CD8-positive, alpha-beta memory T cell (primary cell): Measurements from ENCODE around the gene EEF1AKMT3. TPM values are rescaled to one million over a fixed set of nuclear protein-coding genes. Genes with fewer than 3 reads are reported as not detected.

Source experiments
- CTCF ChIA-PET: fragments of 350-600 bp; sonication (Branson Sonifier 250); formaldehyde crosslinking; loops from one replicate; lab custom pipeline; 2021; ENCODE audit warnings: antibody characterized with exemption; lab: Charles Lee
- POLR2A ChIA-PET: fragments of 350-600 bp; sonication (Branson Sonifier 250); formaldehyde crosslinking; loops from one replicate; lab custom pipeline; 2021; ENCODE audit warnings: antibody characterized with exemption; lab: Charles Lee
- DNase-seq, 5 donors: peaks; one replicate each; pipeline versions ENCODE4 v3.0.0 to v3.0.0-alpha.2; 2020 to 2022; ENCODE audit warnings: mixed read lengths in 1 of 5
- H3K27ac ChIP-seq: one replicate; pipeline ENCODE4 v1.7.0; 2013; ENCODE audit warnings: low read depth, mild to moderate bottlenecking, low read length, moderate library complexity
- H3K27me3 ChIP-seq: 2 replicates; pipeline ENCODE4 v1.7.0; 2013; ENCODE audit warnings: low read length, mild to moderate bottlenecking; ENCODE audit not compliant: insufficient read depth, poor library complexity, severe bottlenecking
- H3K36me3 ChIP-seq: 2 replicates; pipeline ENCODE4 v1.7.0; 2013; ENCODE audit warnings: mild to moderate bottlenecking, low read length, moderate library complexity; ENCODE audit not compliant: insufficient read depth
- H3K4me1 ChIP-seq: 2 replicates; pipeline ENCODE4 v1.7.0; 2013; ENCODE audit warnings: mild to moderate bottlenecking, low read length, moderate library complexity; ENCODE audit not compliant: insufficient read depth
- H3K4me3 ChIP-seq: 2 replicates; pipeline ENCODE4 v1.7.0; 2013; ENCODE audit warnings: mild to moderate bottlenecking, low read length
- H3K9me3 ChIP-seq: 2 replicates; pipeline ENCODE4 v1.7.0; 2013; ENCODE audit warnings: mild to moderate bottlenecking, low read length
- H3K27ac Mint-ChIP-seq, 8 donors: one replicate each; pipeline ENCODE4 v1.8.0; 2020 to 2021; ENCODE audit warnings: mixed read lengths in 8 of 8, mild to moderate bottlenecking in 6 of 8, inconsistent platforms in 3 of 8, moderate library complexity in 3 of 8
- H3K27me3 Mint-ChIP-seq, 2 donors: one replicate each; pipeline ENCODE4 v1.8.0; 2020 to 2021; ENCODE audit warnings: mixed read lengths in 2 of 2, mild to moderate bottlenecking in 1 of 2, moderate library complexity in 1 of 2
- H3K36me3 Mint-ChIP-seq, 3 donors: one replicate each; pipeline ENCODE4 v1.8.0; 2020 to 2021; ENCODE audit warnings: mixed read lengths in 3 of 3, inconsistent platforms in 1 of 3, mild to moderate bottlenecking in 1 of 3
- H3K4me1 Mint-ChIP-seq, 3 donors: one replicate each; pipeline ENCODE4 v1.8.0; 2020 to 2021; ENCODE audit warnings: mixed read lengths in 3 of 3, inconsistent platforms in 1 of 3, mild to moderate bottlenecking in 1 of 3
- H3K4me3 Mint-ChIP-seq, 7 donors: one replicate each; pipeline ENCODE4 v1.8.0; 2020 to 2021; ENCODE audit warnings: mixed read lengths in 7 of 7, mild to moderate bottlenecking in 6 of 7, moderate library complexity in 4 of 7, inconsistent platforms in 2 of 7
- H3K9me3 Mint-ChIP-seq, 5 donors: one replicate each; pipeline ENCODE4 v1.8.0; 2020 to 2022; ENCODE audit warnings: mixed read lengths in 5 of 5, mild to moderate bottlenecking in 3 of 5, moderate library complexity in 2 of 5, inconsistent platforms in 1 of 5
- polyA plus RNA-seq: library from polyadenylated mRNA; unstranded; fragments of 300-500 nt; fragmentation: Illumina TruSeq; gene quantifications from one replicate; pipeline ENCODE4 v1.2.3, GENCODE V29; 2021
- total RNA-seq, 2 experiments: library from RNA; stranded (reverse); gene quantifications; one replicate each; pipeline ENCODE4 v1.2.3, GENCODE V29; 2021

Gene EEF1AKMT3
- total and polyA plus RNA-seq, 3 experiments from 2014 or later: 3.3 to 3.9 (median 3.5) TPM

- POLR2A ChIA-PET: interaction anchor here (1.5 kb wide), 1 partner anchor 14 kb away, joined by 4 read pairs; the partner anchor contains the start of gene TSPAN31
- H3K36me3 ChIP-seq: peaks cover 15% of the 10 kb centered on the region
These were observed 13.7 kb upstream of the EEF1AKMT3 start for GRCh38 chr12:57758552-57759359.

GRCh38 chr12:57759360-57759980, 12.9 kb upstream of the EEF1AKMT3 start:
- H3K27ac Mint-ChIP-seq: peak overlapping the region in 4 of 8 donors; percentile 47 to 94 (median 57)
- Histone ChIP-seq H3K36me3 (peaks cover 15% of the 10 kb centered on the region), H3K4me3 (no peak overlapping the region), H3K9me3 (no peaks in the 10 kb centered on the region), H3K27me3 (peaks cover 3% of the 10 kb centered on the region), H3K4me1 (peaks cover 18% of the 10 kb centered on the region), H3K27ac (no peak overlapping the region)
- H3K36me3 Mint-ChIP-seq: peaks cover 4 to 36% (median 4%) of the 10 kb centered on the region in 3 donors
- DNase-seq: peak in 2 of 5 donors; percentile 40 to 60
- ChIA-PET POLR2A (interaction anchor here (1.5 kb wide), 1 partner anchor 15 kb away, joined by 4 read pairs; the partner anchor contains the start of gene TSPAN31), CTCF (interaction anchor here (0.6 to 2.3 kb wide), 15 partner anchors 9 to 148 kb away, joined by 3 to 24 read pairs (median 4); partner anchors contain the start of gene TSFM)
- H3K4me1 Mint-ChIP-seq: peaks cover 31 to 37% (median 31%) of the 10 kb centered on the region in 3 donors
- peaks cover 0 to 1% (median 0%) of the 10 kb centered on the region in 5 donors for H3K9me3 Mint-ChIP-seq
- H3K27me3 Mint-ChIP-seq: peaks cover 10 to 15% of the 10 kb centered on the region in 2 donors
- H3K4me3 Mint-ChIP-seq: peak overlapping the region in 2 of 7 donors; percentile 31 to 75

More at GRCh38 chr12:57758552-57759359, 13.7 kb upstream of the EEF1AKMT3 start:
- Histone ChIP-seq H3K9me3 (no peaks in the 10 kb centered on the region), H3K27me3 (no peaks in the 10 kb centered on the region), H3K4me3 (no peak overlapping the region), H3K27ac (no peak overlapping the region), H3K4me1 (peaks cover 22% of the 10 kb centered on the region)
- peak overlapping the region in 2 of 7 donors; percentile 63 to 75 for H3K4me3 Mint-ChIP-seq
- no peaks in the 10 kb centered on the region for H3K9me3 Mint-ChIP-seq
- H3K4me1 Mint-ChIP-seq: peaks cover 33 to 39% (median 34%) of the 10 kb centered on the region in 3 donors
- peaks cover 6 to 9% of the 10 kb centered on the region in 2 donors for H3K27me3 Mint-ChIP-seq
- H3K27ac Mint-ChIP-seq: peak overlapping the region in 5 of 8 donors; percentile 20 to 94 (median 52)
- CTCF ChIA-PET: interaction anchor here (0.8 to 2.3 kb wide), 9 partner anchors 8 to 144 kb away, joined by 3 to 24 read pairs (median 4); partner anchors contain the start of gene TSFM
- H3K36me3 Mint-ChIP-seq: peaks cover 4 to 36% (median 4%) of the 10 kb centered on the region in 3 donors
- no peak for DNase-seq

DNA sequence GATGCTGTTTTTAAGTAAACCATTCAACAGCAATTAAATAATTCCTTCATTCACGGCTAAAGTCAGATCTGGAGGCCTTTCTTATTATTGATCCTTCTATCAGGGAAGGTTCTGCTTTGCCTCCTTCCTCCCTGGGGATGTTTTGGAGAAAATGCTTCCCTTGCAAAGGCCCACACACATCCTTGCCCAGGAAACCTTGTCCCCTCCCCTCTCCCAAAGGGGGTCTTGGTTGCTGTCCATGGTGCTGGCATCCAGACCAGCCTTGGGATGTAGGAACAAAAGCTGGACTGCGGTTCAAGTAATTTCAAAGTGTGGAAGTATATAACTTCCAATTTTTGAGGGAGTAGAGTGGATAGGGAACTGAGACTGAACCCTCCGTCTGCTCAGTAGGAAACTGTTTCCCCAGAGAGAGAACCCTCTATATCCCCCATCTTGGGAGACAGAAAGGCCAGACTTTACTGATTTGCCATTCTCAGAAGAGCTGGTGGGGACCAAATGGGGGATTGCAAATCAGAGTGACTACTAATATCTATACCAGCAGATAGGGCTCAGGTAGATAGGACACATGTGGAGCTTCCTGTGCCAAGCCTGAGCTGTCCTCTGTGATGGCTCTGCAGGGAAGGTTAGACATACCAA, 11.9 kb upstream of the EEF1AKMT3 start:
- Mint-ChIP-seq H3K4me1 (peaks cover 31 to 44% (median 36%) of the 10 kb centered on the region in 3 donors), H3K27me3 (peaks cover 17 to 24% of the 10 kb centered on the region in 2 donors), H3K4me3 (peak overlapping the region in 1 of 7 donors; percentile 70), H3K36me3 (peaks cover 4 to 35% (median 4%) of the 10 kb centered on the region in 3 donors), H3K27ac (peak overlapping the region in 3 of 8 donors; percentile 48 to 74 (median 54)), H3K9me3 (peaks cover 0 to 1% (median 0%) of the 10 kb centered on the region in 5 donors)
- Histone ChIP-seq H3K4me3 (no peak overlapping the region), H3K27me3 (peaks cover 8% of the 10 kb centered on the region), H3K4me1 (peaks cover 23% of the 10 kb centered on the region), H3K36me3 (peaks cover 15% of the 10 kb centered on the region), H3K9me3 (no peaks in the 10 kb centered on the region), H3K27ac (no peak overlapping the region)
- CTCF ChIA-PET: interaction anchor here (1.0 to 2.3 kb wide), 6 partner anchors 10 to 145 kb away, joined by 3 to 24 read pairs (median 7); partner anchors contain the start of gene TSFM
- DNase-seq: no peak
- POLR2A ChIA-PET: no interaction called here

DNA sequence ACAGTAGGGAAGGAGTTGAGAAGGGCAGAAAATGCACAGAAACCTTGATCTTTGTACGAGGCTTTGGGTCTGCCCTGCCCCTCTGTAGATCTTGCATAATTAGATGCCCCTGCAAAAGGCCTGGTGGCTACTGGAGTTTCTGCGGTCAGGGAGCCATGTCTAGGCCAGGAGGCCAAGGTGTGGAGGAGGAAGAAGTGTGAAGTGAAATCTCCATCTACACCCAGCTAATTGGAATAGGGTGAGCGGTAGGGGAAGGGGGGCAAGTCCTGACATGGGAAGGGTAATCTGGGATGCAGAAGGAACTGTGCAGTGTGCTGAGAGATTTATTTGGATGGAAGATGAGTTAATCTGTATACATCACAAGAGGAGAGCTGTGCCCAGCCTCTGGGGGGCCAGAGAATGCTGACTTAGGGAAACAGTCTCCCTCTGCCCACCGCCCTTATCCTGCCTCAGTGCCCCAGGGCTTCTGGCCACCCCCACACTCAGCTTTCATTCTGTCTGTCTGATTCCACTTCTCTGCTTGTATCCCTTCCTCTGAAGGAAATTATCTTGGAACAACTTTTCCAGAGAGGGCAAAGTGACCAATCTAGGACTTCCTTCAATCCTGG, 10.9 kb upstream of the EEF1AKMT3 start:
- CTCF ChIA-PET: interaction anchor here (0.8 kb wide), 1 partner anchor 26 kb away, joined by 3 read pairs; no protein-coding TSS in a partner anchor
- H3K27me3 Mint-ChIP-seq: peaks cover 23 to 30% of the 10 kb centered on the region in 2 donors

DNA sequence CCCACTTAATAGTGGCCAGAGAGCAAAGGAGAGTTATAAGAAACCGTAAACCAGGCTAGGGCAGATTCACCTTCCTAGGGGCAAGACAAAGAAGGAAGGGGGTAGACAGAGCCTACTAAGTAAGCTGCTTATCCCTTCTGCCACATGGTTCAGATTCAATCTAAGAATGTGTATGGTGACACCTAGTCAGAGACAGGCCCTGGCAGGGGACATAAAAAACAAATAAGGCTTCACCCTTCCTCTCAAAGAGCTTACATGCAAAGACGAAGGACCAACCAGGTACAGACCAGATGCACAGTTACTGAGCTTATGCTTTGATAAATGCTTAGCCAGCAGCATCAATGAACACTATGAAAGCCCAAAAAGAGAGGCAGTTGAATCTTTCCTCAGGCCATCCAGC, 10.0 kb upstream of the EEF1AKMT3 start:
- Mint-ChIP-seq H3K4me3 (peak overlapping the region in 2 of 7 donors; percentile 8 to 42), H3K36me3 (peaks cover 1 to 26% (median 4%) of the 10 kb centered on the region in 3 donors), H3K27ac (no peak overlapping the region), H3K27me3 (peaks cover 29 to 33% of the 10 kb centered on the region in 2 donors), H3K4me1 (peaks cover 30 to 46% (median 33%) of the 10 kb centered on the region in 3 donors), H3K9me3 (peaks cover 0 to 6% (median 0%) of the 10 kb centered on the region in 5 donors)
- peaks cover 24% of the 10 kb centered on the region for H3K4me1 ChIP-seq
- H3K27me3 ChIP-seq: peaks cover 18% of the 10 kb centered on the region
- peaks cover 15% of the 10 kb centered on the region for H3K36me3 ChIP-seq
- no peak overlapping the region for H3K4me3 ChIP-seq
- DNase-seq: no peak
- H3K27ac ChIP-seq: no peak overlapping the region
- POLR2A ChIA-PET: no interaction called here
- CTCF ChIA-PET: interaction anchor here (0.8 to 1.2 kb wide), 2 partner anchors 10 to 19 kb away, joined by 3 read pairs; partner anchors contain the start of genes EEF1AKMT3 and METTL1
- H3K9me3 ChIP-seq: no peaks in the 10 kb centered on the region

More for the DNA sequence above, 10.9 kb upstream of the EEF1AKMT3 start:
- peaks cover 0 to 3% (median 0%) of the 10 kb centered on the region in 5 donors for H3K9me3 Mint-ChIP-seq
- Histone ChIP-seq H3K4me1 (peaks cover 27% of the 10 kb centered on the region), H3K27me3 (peaks cover 13% of the 10 kb centered on the region), H3K4me3 (no peak overlapping the region), H3K9me3 (no peaks in the 10 kb centered on the region), H3K27ac (no peak overlapping the region), H3K36me3 (peaks cover 15% of the 10 kb centered on the region)
- peak overlapping the region in 2 of 7 donors; percentile 41 to 70 for H3K4me3 Mint-ChIP-seq
- peak overlapping the region in 1 of 8 donors; percentile 48 for H3K27ac Mint-ChIP-seq
- DNase-seq: no peak
- H3K36me3 Mint-ChIP-seq: peaks cover 4 to 32% (median 4%) of the 10 kb centered on the region in 3 donors
- POLR2A ChIA-PET: no interaction called here
- H3K4me1 Mint-ChIP-seq: peaks cover 33 to 48% (median 38%) of the 10 kb centered on the region in 3 donors

DNA sequence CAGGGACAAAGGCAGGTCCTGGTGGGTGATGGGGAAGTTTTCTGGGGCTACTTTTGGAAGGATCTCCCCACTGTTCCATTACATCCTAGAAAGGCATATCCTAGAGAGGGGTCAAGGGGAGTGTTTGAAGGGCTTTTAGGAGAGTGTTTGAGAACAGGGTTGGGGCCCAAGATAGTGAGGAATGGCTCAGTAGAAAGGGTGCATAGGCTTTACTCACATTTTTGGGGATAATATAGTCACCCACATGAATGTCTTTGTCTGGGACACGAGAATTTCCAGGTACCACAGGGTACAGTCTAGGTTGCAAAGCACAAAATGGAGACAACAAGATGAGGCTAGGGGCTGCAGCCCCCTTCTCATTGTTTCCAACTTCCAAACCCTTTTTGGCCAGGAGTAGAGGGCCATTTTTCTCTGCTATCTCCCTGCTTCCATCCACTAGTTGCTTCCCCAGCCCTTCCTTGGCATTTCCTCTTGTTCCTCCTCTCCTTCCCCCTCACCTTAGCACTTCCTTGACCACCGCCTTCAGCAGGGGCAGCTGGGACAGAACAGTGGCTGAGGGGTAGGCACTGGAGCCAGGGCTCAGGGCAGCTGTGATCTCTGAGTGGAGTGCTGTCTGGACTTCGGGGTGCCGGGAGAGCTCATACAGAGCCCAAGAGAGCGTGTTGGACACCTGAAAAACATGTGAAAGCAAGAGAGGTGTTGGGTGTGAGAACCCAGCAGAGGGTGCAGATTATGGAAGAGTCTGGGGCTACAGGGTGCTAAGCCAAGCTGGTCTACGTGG, 8.3 kb upstream of the EEF1AKMT3 start:
- no peak overlapping the region for H3K27ac ChIP-seq
- H3K4me3 ChIP-seq: peak overlapping the region; percentile 70
- CTCF ChIA-PET: interaction anchor here (0.8 to 4.8 kb wide), 9 partner anchors 8 to 140 kb away, joined by 3 to 37 read pairs (median 4); partner anchors contain the start of genes MARCHF9 and TSFM
- Mint-ChIP-seq H3K27me3 (peaks cover 30 to 33% of the 10 kb centered on the region in 2 donors), H3K4me3 (peak overlapping the region; percentile 83 to 90 (median 85)), H3K27ac (peak overlapping the region in 4 of 8 donors; percentile 18 to 77 (median 64)), H3K36me3 (peaks cover 4 to 19% (median 6%) of the 10 kb centered on the region in 3 donors), H3K9me3 (peaks cover 0 to 6% (median 0%) of the 10 kb centered on the region in 5 donors), H3K4me1 (peaks cover 29 to 41% (median 31%) of the 10 kb centered on the region in 3 donors)
- POLR2A ChIA-PET: no interaction called here
- peaks cover 24% of the 10 kb centered on the region for H3K4me1 ChIP-seq
- H3K27me3 ChIP-seq: peaks cover 18% of the 10 kb centered on the region
- no peak for DNase-seq
- no peaks in the 10 kb centered on the region for H3K9me3 ChIP-seq
- H3K36me3 ChIP-seq: peaks cover 4% of the 10 kb centered on the region
